ENCODE measurements around the gene CEACAM4.

Gene CEACAM4

GRCh38 chr19:41652250-41652649 is 25.4 kb upstream of the CEACAM4 start:
- TF ChIP-seq, protein P1, sequence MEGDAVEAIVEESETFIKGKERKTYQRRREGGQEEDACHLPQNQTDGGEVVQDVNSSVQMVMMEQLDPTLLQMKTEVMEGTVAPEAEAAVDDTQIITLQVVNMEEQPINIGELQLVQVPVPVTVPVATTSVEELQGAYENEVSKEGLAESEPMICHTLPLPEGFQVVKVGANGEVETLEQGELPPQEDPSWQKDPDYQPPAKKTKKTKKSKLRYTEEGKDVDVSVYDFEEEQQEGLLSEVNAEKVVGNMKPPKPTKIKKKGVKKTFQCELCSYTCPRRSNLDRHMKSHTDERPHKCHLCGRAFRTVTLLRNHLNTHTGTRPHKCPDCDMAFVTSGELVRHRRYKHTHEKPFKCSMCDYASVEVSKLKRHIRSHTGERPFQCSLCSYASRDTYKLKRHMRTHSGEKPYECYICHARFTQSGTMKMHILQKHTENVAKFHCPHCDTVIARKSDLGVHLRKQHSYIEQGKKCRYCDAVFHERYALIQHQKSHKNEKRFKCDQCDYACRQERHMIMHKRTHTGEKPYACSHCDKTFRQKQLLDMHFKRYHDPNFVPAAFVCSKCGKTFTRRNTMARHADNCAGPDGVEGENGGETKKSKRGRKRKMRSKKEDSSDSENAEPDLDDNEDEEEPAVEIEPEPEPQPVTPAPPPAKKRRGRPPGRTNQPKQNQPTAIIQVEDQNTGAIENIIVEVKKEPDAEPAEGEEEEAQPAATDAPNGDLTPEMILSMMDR (IDR thresholded peaks at IDR 0.05; ENCODE audit: insufficient read depth, low read depth, low read length, missing control alignments): no peak
- H3K4me3 ChIP-seq (ENCODE audit: low read length): no peak overlapping the region
- DNase-seq (ENCODE audit: low read depth): no peak

DNA sequence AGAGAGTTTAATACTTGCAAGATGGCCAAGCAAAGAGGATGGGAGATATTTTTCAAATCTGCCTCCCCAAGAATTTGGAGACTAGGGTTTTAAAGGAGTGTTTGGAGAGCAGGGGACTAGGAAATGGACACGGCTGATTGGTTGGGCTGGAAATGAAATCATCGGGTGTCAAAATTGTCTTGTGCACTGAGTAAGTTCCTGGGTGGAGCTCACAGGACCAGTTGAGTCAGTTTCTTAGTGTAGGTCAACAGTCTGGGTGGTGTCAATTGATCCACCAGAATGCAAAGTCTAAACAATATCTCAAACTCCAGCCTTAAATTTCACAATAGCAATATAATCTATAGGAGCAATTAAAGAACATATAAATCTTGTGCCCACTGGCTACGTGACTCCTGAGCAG is 23.0 kb upstream of the CEACAM4 start:
- H3K4me3 ChIP-seq (ENCODE audit: low read length): no peak overlapping the region
- peak; percentile 60 for DNase-seq (ENCODE audit: low read depth)
- TF ChIP-seq, protein P1 (IDR thresholded peaks at IDR 0.05; ENCODE audit: insufficient read depth, low read depth, low read length, missing control alignments): no peak

GRCh38 chr19:41646589-41647204 is 19.8 kb upstream of the CEACAM4 start:
- TF ChIP-seq, protein P1 (IDR thresholded peaks at IDR 0.05; ENCODE audit: insufficient read depth, low read depth, low read length, missing control alignments): peak; percentile 26
- DNase-seq (ENCODE audit: low read depth): no peak

GRCh38 chr19:41641879-41642485 is 15.1 kb upstream of the CEACAM4 start:
- peak; percentile 67 for DNase-seq (ENCODE audit: low read depth)
- TF ChIP-seq, protein P1 (IDR thresholded peaks at IDR 0.05; ENCODE audit: insufficient read depth, low read depth, low read length, missing control alignments): peak; percentile 90
- no peak overlapping the region for H3K4me3 ChIP-seq (ENCODE audit: low read length)

More at GRCh38 chr19:41646589-41647204, 19.8 kb upstream of the CEACAM4 start:
- no peak overlapping the region for H3K4me3 ChIP-seq (ENCODE audit: low read length)

GRCh38 chr19:41638641-41639081 is 11.8 kb upstream of the CEACAM4 start:
- no peak overlapping the region for H3K4me3 ChIP-seq (ENCODE audit: low read length)
- DNase-seq (ENCODE audit: low read depth): no peak
- TF ChIP-seq, protein P1 (IDR thresholded peaks at IDR 0.05; ENCODE audit: insufficient read depth, low read depth, low read length, missing control alignments): no peak

DNA sequence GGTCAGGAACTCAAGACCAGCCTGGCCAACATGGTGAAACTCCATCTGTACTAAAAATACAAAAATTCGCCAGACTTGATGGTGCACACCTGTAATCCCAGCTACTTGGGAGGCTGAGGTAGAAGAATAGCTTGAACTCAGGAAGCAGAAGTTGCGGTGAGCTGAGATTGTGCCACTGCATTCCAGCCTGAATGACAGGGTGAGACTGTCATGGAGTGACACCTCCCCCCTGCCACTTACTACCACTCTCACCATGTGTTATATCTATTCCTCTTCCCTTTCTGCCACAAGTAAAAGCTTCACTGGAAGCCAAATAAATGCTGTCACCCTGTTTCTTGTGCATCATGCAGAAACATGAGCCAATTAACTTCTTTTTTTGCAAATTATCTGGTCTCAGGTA is 10.6 kb upstream of the CEACAM4 start:
- TF ChIP-seq, protein P1 (IDR thresholded peaks at IDR 0.05; ENCODE audit: insufficient read depth, low read depth, low read length, missing control alignments): no peak
- H3K4me3 ChIP-seq (ENCODE audit: low read length): no peak overlapping the region
- no peak for DNase-seq (ENCODE audit: low read depth)

Data from epithelial cell of esophagus (primary cell).